Measurements from ENCODE around the gene RYR2.

Gene RYR2

DNA sequence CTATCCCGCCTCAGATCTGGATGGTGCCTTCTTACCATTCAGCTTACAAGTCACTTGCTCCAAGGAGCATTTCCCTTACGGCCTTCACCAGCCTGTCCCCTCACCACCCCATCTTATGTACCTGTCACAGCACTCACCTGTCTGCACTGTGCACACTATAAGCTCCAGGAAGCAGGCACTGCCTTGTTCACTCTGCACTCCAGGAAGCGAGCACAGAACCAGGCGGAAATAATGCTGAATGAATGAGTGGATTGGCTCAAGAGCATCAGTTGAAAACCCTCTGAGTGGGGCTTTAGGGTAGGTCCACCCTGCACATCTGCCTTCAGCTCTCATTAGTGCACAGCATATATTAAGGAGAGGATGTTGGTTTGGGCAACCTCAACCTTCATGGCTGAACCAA lies 8.9 kb upstream of the RYR2 start:
- no peak for DNase-seq

DNA sequence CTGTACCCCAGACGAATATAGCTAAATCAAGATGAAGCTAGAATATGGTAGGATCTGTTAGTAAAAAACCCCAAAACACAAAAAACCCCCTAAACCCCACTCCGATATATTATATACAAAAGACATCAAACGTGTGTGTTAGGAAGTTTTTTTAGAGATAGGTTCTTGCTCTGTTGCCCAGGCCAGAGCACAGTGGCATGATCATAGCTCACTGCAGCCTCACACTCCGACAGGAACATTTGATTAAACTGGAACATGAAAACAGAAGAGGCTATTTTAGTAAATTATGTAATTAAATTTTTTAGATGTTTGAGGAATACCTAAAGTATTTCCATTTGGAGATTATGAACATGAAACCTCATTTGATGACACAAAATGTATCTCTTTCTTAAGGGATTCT lies 8.2 kb upstream of the RYR2 start:
- DNase-seq = no peak

DNA sequence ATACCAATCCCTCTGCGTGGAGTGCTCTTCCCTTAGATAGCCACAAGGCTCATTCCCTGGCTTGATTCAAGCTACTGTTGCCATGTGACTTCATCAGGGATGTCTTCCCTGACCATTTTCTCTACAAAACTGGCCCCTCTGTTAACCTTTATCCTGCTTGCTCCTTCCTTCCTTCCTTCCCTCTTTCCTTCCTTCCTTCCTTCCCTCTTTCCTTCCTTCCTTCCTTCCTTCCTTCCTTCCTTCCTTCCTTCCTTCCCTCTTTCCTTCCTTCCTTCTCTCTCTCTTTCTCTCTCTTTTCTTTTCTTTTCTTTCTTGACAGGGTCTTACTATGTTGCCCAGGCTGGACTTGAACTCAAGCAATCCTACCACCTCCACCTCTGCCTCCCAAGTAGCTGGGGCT lies 6.2 kb upstream of the RYR2 start:
- DNase-seq = no peak

DNA sequence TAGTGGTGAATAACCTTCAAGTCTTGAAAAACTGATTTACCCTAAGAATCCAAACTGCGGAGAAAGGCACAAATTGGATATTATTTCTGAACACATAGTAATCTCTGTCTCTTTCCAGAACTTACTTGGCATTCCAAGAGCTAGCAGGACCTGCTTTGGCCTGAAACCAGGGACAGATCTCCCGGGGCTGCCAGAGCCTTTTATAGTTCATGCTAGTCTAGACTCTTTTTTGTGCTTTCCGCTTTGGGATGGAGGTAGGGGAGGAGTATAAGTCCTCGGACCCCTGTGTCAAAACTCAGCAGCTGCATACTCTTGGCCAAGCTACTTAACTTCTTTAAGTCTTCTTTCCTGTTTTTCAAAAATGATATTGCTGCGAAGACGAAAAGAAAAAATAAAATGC lies 3.8 kb upstream of the RYR2 start:
- no peak for DNase-seq

DNA sequence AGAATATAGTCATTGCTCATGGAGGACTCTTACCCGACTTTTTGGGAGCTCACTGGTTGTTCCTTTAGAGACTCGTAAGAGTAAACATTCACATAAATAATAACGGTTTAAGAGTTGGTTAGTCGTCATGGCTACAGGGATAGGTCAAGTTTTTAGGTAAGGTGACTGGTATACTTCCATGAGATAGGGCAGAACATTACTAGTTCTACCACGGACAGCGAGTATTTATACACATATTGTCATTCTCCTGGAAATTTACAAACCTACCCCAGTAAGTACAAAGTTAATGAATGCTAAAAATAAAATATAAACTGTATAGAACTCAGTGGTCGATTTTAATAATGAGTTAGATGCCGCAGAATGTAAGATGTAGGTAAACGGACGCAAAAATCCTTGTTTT lies 1.2 kb upstream of the RYR2 start:
- no peak for DNase-seq

DNA sequence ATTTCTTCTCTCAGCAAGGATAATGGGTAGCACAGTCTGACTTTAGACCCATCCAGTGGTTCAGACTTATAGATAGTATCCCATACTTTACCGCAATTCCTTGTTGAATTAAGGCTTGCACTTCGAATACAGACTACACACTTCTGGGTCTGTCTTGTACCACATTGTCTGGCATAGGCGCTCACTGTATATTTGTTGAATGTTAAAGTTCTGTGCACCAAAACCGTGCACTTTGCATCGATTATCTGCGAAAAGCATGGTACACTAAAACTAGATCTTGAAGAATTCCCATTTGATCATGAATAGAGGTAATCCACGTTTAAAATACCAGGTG lies 556 bp upstream of the RYR2 start:
- no peak for DNase-seq

DNA sequence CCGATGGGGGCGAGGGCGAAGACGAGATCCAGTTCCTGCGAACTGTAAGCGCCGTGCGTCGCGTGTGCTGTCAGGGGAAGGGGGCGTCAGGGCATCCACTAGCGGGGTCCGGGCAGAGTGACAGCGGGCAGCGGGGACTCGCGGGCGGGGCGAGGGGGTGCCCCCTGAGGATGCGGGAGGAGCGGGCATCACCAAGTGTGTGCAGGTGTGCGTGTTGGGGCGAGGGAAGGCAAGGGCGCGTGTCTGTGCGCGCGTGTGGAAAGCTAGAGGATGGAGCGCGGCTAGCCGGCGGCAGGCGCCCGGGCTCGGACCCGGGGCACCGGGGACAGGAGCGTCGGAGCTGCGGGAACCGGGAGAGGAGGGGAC lies 525 bp downstream of the RYR2 start:
- no peak for DNase-seq

DNA sequence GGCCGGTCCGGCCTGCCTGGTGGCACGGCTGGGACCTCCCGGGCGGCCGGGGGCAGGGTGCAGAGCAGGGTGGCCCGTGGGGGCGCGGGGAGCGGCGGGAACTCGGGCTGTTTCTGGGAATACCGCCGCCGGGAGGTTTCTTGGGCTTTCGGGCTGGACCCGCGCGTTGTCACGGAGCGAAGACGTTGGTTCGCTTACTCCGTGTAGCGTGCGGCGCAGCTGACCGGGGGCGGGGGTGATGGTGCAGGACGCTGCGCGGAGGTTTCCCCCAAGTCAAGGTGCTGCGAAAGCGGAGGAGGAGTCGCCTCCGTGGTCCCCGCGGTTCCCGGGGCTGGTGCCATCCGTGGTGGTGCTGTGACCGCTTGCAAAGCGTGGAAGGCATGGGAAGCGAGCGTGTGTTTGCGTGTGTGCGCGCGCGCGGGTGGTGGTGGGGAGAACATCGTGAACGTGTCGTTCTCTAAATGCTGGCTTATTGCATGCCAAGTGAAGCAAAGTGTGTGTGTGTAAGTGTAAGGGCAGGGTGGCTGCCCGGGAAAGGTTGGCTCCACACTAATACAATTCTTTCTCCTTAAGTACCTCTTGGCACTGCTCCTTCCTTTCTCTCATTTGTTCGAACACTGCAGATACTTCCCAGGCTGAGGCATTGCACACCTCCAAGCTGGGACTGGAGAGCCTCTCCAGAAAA lies 1.1 kb downstream of the RYR2 start:
- no peak for DNase-seq

DNA sequence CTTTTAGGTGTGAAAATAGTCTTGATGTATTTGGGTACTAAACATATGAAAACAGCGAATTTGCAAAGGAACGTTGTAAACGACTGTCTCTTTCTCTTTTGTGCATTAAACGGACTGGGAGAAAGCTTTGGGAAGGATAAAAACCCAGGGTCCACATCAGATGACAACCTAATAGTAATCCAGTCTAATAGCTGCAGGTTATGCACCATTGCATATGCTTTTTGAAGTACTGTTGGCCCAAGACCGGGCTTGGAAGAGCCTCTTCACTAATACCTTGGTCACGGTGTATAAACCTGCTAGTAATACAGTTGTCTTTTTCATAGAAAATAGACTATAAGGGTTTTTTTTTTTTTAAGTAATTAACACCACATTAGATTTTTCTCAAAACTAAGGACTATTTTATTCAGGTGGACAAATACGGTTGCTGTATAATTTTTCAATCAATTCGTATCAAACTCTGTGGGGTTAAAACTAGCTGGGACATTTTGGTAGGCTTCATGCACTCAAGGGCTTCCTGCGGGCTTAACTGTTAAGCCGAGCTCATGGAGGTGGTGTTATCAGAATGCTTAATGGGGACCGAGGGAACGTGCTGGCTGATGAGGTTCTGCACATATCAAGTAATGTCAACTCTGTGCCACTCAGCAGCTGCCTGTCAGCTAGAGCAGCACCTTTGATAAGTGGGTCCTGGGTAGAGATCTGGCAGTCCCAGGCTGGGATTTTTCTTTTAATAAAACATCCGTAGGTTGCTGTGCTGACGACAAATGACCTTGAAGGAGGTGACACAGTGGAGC lies 2.1 kb downstream of the RYR2 start:
- no peak for DNase-seq

DNA sequence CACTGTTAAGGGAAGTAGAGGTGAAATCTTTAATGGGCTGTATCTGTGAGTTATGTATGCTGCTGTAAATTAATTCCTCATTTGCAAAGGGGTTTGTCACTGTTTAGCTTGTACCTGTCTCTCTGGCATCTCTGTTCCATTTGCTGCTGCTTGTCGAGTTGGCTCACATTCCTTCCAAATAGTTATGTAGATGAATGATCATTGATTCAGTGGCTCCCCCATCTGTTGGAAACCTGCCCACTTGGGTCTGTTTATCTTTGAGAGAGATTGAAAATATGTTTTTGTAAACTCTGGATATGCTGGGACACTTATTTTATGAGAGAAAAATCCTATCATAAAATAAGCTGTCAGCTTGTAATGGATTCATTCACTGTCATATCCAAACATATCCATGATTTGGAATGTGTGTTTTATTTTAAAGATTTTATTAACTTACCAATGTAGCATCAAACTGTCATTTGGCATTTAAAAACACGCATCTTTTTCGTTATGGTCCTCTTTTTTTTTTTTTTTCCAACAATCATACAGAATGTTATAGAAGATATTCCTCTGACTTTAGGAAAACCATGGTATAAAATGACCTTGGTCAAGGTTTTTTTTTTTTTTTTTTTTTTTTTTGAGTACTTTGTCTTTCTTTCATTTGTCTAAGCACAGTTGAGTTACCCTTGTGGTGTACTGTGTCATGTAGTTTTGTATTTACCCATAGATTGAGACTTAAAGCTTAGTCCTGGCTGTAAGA lies 3.5 kb downstream of the RYR2 start:
- DNase-seq = no peak

DNA sequence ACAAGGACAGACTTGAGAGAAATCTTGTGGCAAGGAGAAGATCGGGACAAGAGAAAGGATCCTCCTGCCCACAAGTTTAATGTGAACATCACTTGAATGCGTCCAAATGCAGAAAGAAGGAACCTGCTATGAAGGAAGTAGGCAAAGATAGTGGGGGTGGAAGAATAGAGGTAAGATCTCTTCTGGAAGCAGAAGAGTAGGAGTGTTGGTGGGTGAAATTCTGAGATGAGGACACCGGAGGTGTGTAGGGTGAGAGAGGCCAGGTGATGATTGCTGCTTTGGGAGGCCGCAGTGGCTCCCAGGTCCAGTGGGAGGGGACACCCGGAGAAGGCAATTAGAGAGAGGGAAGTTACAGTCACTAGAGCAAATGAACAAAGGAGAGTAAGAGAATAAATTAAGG lies 6.8 kb downstream of the RYR2 start:
- no peak for DNase-seq

DNA sequence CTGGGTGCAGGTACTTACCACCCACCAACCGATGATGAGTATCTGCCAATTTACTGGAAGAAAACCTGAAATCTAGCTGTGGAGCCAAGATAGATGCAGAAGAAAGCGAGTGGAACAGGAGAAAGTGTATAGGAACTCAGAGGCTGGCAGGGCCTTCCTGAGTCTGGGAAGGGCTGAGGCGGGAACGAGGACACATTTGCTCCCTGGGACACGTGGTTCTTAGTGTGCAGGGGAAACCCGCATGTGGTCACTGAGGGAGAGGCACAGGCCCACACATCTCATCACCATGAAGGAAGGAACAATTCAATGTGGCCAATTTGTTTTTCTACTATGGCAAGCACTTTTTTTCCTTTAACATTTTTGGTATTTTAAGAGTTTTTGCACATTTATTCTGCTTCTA lies 8.2 kb downstream of the RYR2 start:
- DNase-seq = no peak

DNA sequence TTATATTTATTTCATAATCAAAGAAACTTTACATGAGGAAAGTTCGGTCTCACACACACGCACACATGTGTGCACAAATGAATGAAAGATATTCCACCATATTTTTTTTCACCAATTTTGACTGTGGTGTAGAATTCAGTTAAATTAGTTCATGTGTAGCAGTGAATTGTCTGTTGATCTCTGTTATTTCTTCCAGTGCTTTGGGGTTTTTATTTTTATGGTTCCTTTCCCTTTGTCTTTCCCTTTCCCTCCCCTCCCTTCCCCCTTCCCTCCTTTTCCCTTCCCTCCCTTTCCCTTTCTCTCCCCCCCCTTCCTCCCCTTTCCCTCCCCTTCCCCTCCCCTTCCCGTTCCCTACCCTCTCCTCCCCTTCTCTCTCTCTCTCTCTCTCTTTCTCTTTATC lies 8.9 kb downstream of the RYR2 start:
- no peak for DNase-seq

DNA sequence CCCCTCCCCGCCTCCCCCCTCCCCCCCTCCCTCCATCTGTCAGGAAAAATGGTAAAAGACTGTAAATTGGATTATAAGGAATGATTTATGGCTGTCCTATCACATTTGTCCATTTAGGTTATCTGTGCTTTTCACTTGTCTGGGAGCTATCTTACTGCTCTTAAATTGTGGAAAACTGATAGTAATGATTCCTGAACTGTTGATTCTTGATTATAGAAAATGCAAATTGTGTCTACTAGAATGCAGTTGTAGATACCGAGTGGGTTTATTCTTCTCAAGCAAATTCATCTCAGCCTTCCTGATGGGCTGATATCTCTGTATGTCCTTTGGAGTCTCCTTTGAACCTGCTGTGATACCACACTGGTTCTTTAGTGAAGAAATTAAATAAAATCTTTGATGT lies 12.3 kb downstream of the RYR2 start:
- DNase-seq = no peak

DNA sequence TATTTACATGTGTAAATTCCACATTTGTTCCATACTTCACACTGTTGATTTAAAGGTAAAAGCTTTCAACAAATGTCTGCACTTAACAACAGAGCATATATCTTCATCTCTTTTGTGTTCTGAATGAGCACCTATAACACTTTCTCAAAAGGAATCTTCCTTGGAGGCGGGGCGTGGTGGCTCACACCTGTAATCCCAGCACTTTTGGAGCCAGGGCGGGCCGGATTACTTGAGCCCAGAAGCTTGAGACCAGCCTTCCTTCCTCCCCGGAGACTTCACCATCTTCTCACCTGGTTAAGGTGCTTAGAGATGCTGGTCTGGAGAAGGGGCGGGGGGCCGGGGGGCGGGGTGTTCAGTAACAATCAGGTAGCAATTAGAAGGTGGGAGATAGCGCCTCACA lies 16.5 kb downstream of the RYR2 start:
- no peak for DNase-seq

DNA sequence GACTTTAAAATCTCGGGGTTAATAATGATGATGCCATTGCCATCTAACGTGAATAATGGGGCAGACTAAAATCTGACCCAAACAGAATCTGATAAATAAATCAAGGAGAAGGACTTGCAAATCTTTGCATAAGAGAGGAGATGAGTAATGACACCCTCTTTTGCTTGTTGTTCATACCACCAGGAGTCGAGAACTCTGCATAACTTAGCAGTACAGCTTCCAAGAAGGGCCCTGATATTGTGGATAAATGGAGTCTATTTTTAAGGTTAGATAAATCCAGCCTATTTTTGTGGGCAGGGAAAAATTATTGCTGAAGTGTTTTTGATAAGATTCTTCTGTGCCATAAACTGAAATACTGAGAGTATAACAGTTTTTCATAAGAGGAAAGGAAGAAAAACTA lies 17.3 kb downstream of the RYR2 start:
- DNase-seq = no peak

DNA sequence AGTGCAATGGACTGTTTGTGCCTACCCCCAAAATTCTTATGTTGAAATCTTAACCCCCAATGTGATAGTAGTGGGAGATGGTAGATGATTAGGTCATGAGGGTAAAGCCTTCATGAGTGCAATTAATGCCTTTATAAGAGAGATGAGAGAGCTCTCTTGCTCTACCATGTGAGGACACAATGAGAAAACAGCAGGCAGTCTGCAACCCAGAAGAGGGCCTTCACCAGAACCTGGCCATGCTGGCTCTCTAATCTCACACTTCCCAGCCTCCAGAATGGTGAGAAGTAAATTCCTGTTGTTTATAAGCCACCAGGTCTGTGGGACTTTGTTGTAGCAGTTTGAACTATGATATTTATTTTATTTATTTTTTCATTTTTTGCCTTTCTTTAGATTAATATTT lies 21.0 kb downstream of the RYR2 start:
- DNase-seq = no peak

DNA sequence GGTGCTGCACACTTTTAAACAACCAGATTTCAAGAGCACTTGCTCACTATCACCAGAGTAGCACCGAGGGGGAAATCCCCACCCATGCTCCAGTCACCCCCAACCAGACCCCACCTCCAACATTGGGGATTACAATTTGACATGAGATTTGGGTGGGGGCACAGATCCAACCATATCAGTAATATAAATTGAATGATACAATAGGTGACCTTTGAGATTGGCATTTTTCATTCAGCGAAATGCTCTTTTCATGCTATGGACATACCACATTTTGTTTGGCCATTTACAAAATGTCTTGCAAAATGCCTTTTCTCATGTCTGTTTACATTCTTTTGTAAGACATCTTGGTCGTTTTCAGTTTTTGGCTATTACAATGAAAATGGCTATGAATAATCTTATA lies 23.9 kb downstream of the RYR2 start:
- DNase-seq = no peak

DNA sequence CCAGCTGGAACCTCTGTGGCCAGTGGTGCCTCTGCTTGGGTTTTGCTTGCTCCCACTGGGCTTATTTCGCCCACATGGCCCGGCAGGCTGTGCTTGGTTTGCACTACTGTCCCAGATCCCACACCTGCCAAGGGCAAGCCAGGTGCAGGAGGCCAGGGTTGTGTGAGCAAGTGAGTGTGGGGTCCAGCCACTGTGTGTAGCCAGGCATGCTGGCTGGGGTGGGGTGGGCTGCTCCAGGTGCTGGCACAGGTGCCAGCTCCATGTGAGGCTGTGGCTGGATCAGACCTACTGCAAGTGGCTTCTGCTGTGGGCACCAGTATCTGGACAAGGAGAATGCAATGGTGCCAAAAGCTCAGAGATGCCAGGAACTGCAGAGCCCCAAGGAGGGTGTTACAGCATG lies 28.5 kb downstream of the RYR2 start:
- no peak for DNase-seq

DNA sequence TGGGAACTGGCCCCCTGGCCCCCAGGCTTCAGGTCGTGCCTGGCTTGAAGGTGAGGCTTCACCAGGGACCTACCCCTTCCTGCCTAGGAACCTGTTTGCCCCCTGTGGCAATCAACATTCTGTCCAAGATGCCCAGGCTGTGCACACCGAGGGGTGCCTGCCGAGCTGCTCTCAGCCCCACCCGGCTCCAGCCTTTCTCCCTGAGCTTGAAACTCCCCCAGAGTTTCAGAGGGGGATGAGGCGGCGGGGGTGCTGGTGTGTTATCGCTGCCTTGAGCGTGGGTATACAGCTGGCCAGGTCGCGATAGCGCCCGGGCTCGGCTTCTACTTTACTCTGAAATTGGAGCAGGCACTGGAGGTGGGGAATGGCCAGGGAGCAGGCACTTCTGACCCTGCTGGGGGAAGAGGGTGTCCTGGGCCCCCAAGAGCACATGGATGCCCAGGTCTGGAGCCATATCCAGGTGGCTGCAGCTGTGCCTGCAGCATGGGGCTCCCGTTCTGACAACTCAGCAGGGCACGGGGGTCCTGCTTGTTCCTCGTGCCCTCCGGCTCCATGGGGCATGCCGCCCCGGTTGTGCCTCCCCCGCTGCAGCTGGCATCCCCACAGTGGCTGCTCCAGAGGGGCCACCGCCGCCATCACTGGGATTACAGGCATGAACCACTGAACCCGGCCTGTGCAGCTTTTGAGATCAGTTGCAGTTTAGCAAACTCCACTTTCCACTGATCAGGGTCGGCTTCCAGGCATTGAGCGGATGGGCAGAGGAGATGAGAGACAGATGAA lies 29.8 kb downstream of the RYR2 start:
- no peak for DNase-seq

DNA sequence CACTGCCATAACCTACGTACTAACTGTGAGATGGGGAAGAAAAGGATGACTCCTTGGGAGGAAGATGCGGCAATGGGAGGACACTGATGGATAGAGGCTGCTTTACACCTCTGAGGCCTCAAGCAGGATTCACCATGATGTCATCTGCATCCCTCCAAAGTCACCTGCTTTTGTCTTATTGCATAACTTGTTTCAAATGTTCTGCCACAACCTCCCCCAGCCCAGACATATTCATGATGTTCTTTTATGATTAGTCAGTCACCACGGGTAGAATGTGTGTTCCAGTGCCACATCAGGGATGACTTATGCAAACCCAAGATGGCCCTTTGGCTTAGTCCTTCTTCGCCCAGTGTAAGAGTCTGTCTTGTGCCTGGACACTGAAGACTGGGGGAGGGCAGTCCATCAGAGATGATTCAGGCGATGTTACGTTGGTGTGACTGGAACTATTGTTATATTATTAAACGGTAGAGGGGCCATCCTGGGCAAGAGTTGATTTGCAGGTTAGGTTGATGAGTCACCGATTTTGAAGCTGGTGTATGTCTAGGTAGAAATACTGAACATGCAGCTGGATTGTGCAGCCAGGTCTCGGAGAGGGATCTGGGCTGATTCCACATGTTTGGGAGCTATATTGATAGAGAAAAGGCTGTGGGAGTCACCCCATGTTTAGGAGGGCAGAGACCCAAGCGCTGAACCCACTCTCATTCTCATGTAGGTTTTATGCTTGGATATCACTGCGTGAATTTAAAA lies 32.6 kb downstream of the RYR2 start:
- no peak for DNase-seq

DNA sequence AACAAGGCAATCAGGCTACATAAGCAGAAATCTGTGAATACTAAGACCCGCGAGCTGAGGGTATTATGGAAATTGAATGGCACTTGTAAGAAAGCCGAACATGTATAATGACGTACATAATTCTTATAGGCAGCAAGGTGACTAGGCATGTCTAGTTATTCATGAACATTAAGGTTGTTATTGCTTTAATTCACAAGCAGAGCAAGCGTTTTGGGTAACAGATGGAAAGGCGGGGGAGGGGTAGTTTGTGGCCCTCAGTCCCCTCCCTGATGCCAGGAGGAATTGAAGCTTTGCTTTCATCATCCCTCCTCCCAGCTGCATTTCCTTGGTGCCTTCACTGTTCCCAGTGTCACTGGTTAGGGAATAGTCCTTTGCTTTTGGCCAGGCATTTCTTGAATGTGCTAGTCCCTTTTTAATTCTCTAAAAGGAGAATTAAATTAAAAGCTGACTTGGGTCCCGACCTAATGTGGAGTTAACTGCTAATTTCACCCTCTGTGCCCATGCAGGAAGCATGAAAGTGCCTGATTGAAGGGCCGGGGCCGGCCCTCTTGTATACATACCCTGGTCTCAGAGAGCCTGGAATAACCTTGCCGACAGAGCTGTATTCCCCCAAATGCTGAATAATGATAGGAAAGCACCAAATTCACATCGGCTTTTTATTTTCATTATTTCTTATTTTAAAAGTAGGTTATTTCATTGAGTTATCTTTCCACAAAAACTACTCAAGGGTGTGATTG lies 42.5 kb downstream of the RYR2 start:
- no peak for DNase-seq
